ENCODE measurements around the gene ENPEP. TPM values are rescaled to one million over a fixed set of nuclear protein-coding genes. Genes with fewer than 3 reads are reported as not detected.
"Not testable (repeated sequence)": the region's sequence is repeated elsewhere in the genome, so short reads cannot be mapped to it uniquely, and the experiment has no call there.

ENPEP gene
- total and polyA plus RNA-seq, 5 experiments from 2014 or later: not detected

DNA sequence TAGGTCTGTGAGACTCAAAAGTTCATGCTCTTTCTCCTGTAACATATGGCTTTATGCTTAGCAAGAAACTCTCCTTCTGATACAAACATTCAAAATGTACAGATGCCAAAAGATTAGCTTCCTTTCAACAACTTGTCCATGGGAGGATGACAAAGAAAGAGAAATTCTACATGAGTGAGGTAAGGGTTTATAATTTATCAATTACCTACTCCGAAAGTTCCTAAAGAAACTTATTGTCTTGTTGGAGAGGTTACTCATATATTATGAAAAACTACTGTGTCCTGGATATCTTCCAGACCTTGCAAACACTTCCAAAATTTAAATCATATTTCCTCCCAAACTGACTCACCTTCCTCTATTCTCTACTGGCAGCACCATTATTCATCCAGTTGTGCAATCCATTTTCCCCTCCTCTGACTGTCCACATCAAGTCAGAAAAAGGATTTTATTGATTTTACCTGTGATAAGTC, 65.1 kb downstream of the ENPEP start:
- POLR2A ChIA-PET: no interaction called here
- no peak overlapping the region for H3K27ac Mint-ChIP-seq
- DNase-seq (no peak), ATAC-seq (no peak)
- no peak overlapping the region for H3K4me3 Mint-ChIP-seq
- H3K27me3 Mint-ChIP-seq: peaks cover 10 to 19% (median 15%) of the 10 kb centered on the region in 5 donors
- peaks cover 0 to 5% (median 0%) of the 10 kb centered on the region in 3 donors for H3K36me3 Mint-ChIP-seq
- no peaks in the 10 kb centered on the region for H3K4me1 Mint-ChIP-seq
- peaks cover 0 to 6% (median 0%) of the 10 kb centered on the region in 9 donors for H3K9me3 Mint-ChIP-seq

DNA sequence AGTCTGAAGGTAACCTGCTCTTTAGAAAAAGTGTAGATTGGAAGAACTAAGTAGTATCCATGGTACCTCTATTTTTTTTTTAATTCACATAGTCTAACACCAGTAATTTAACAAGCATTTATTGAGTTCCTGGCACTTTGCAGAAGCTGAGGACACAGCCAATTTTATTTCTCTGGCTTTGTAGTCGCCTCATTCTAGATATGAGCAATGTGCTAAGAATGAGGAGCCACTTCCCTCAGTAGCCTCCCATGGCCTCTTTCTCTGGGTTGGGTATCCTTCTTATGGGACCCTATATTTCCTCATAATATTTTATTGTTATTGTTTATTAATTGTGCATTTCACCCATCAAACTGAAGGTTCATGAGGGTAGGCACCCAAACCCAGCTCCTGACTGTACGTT, 67.6 kb downstream of the ENPEP start:
- Mint-ChIP-seq H3K4me1 (no peaks in the 10 kb centered on the region), H3K27ac (no peak overlapping the region)
- POLR2A ChIA-PET: no interaction called here

DNA sequence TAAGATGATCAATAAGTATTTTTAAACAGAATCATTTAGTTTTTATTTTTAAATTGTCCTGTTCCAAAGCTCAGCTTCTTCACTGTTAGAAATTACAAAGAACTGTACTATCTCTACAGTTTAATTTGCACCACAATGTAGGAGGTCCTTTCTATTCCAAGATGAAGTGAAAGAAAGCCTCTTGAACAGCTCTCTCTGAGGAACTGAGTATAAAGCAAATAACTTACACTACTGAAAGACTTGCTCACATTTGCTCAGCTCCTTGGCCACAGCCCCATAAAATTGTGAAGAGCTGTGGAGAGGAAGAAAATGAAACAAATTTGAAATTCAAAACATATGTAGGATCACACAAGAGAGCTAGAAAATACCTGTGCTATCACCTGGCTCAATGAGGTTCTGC, 68.6 kb downstream of the ENPEP start:
- no peaks in the 10 kb centered on the region for H3K9me3 Mint-ChIP-seq
- H3K27ac Mint-ChIP-seq: no peak overlapping the region
- no peaks in the 10 kb centered on the region for H3K4me1 Mint-ChIP-seq
- no peaks in the 10 kb centered on the region for H3K36me3 Mint-ChIP-seq
- H3K4me3 Mint-ChIP-seq: no peak overlapping the region
- H3K27me3 Mint-ChIP-seq: peaks cover 7 to 17% (median 11%) of the 10 kb centered on the region in 5 donors
- ATAC-seq (no peak), DNase-seq (no peak)
- POLR2A ChIA-PET: no interaction called here

More for the DNA sequence above, 67.6 kb downstream of the ENPEP start:
- H3K9me3 Mint-ChIP-seq: no peaks in the 10 kb centered on the region
- DNase-seq (no peak), ATAC-seq (no peak)
- H3K27me3 Mint-ChIP-seq: peaks cover 0 to 12% (median 10%) of the 10 kb centered on the region in 5 donors
- H3K36me3 Mint-ChIP-seq: no peaks in the 10 kb centered on the region
- no peak overlapping the region for H3K4me3 Mint-ChIP-seq

DNA sequence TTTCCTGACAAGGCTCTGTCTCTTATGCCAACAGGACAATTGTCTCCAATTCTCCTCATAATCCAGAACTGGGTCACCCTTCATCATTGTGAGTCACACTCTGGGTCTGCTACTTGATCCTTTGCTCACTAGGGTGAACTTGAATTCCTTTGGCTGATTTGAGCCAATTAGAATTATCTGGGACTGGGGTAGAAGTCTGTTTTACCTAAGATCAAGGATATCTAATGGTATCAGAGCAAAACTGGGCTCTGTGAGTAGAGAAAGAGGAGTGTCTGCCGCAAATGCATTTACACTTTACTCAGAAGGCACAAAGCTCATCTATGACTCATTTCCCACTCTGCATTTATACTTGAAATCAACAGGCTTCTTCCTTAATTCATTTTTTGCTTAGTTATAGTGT, 74.3 kb downstream of the ENPEP start:
- POLR2A ChIA-PET: no interaction called here
- H3K4me3 Mint-ChIP-seq: no peak overlapping the region
- DNase-seq (no peak), ATAC-seq (no peak)
- no peak overlapping the region for H3K27ac Mint-ChIP-seq
- H3K9me3 Mint-ChIP-seq: no peaks in the 10 kb centered on the region
- H3K27me3 Mint-ChIP-seq: peaks cover 4 to 17% (median 10%) of the 10 kb centered on the region in 5 donors
- no peaks in the 10 kb centered on the region for H3K36me3 Mint-ChIP-seq
- H3K4me1 Mint-ChIP-seq: no peaks in the 10 kb centered on the region

DNA sequence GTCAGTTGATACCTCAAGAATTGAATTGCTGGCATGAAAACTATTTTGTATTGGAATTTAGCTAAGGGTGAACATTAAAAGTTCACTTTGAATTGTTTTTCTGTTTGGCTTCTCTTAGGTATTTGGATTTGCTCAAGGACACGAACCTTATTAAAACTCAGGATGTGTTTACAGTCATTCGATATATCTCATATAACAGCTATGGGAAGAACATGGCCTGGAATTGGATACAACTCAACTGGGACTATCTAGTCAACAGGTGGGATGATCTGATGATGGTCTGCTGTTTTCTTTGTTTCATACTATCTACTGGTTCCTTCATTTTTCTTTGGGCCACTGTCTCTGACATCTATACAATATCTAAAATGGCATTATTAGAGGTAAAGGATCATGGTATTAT, 77.2 kb downstream of the ENPEP start:
- no peak overlapping the region for H3K4me3 Mint-ChIP-seq
- H3K4me1 Mint-ChIP-seq: no peaks in the 10 kb centered on the region
- peaks cover 5 to 30% (median 12%) of the 10 kb centered on the region in 5 donors for H3K27me3 Mint-ChIP-seq
- POLR2A ChIA-PET: no interaction called here
- H3K9me3 Mint-ChIP-seq: no peaks in the 10 kb centered on the region
- no peak for ATAC-seq
- no peaks in the 10 kb centered on the region for H3K36me3 Mint-ChIP-seq
- no peak overlapping the region for H3K27ac Mint-ChIP-seq
- DNase-seq: no peak

DNA sequence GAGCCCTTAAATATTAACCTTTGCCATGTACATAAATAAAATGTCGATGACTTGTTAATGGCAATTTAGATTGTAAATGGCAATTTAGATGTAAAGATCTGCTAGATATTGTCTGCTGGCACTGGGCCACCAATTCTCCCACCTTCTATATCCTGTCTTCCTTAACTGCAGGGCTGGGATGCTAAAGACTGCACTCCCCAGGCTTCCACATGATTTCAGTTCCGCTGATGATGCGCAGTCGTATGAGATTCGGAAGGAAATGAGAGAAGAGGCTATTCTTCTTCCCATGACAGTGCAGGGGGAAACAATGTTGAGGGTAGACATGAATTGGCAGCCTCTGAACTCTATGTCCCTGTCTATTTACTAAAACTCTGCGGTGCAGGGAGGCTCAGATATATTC, 91.3 kb downstream of the ENPEP start:
- Mint-ChIP-seq H3K4me1 (no peaks in the 10 kb centered on the region), H3K27me3 (peaks cover 8 to 24% (median 18%) of the 10 kb centered on the region in 5 donors), H3K9me3 (peaks cover 0 to 6% (median 1%) of the 10 kb centered on the region in 9 donors), H3K4me3 (no peak overlapping the region), H3K36me3 (peaks cover 0 to 5% (median 0%) of the 10 kb centered on the region in 3 donors), H3K27ac (no peak overlapping the region)
- DNase-seq (no peak), ATAC-seq (no peak)
- POLR2A ChIA-PET: no interaction called here

DNA sequence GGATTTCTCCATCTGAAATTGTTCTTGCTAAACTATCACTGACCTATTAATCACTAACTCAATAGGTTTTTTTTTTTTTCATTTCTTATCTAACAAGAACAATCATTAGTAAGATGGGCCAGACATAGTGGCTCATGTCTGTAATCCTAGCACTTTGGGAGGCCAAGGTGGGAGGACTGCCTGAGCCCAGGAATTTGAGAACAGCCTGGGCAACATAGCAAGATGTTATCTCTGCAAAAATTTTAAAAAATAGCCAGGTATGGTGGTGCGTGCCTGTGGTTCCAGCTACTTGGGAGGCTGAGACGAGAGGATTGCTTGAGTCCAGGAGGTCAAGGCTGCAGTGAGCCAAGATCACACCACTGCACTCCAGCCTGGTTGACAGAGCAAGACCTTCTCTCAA, 100.7 kb downstream of the ENPEP start:
- POLR2A ChIA-PET, ATAC-seq, DNase-seq, H3K4me1 Mint-ChIP-seq, H3K36me3 Mint-ChIP-seq, H3K4me3 Mint-ChIP-seq: not testable (repeated sequence)
- Mint-ChIP-seq H3K27me3 (peaks cover 6 to 13% (median 7%) of the 10 kb centered on the region in 5 donors), H3K27ac (peak overlapping the region in 1 of 10 donors; percentile 10), H3K9me3 (peaks cover 2 to 36% (median 12%) of the 10 kb centered on the region in 9 donors)

DNA sequence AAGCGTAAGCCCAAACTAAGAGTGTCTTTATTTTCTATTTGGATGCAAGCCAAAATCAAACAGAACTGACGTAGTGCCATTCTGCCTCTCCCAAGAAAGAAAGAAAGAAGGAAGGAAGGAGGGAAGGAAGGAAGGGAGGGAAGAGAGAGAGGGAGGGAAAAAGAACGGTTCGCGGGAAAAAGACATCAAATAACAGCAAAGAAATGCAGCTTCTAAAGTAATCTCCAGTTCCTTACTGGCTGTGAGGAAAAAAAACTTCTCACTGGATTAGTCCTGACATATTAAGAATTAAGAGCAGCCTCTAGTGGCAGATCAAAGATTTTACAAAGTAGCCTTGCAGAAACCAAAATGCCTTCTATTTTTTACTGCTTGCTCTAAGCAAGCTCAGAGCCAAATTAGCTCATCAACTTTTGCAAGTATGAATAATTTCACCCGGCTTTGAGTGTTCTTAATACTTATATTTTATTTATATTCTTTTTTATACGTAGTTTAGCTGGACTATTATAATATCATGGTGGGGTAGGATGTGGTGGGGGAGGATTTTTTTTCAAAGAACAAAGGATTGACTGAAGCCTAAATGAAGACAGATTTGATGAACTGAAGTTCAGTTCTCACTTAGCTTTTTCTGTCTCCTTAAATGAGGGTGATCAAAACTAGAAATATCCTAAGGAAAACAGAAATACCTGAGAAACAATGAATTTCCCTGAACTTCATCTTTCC, 110.3 kb downstream of the ENPEP start:
- Mint-ChIP-seq H3K4me1 (no peaks in the 10 kb centered on the region), H3K9me3 (peaks cover 0 to 2% (median 0%) of the 10 kb centered on the region in 9 donors), H3K27me3 (peaks cover 6 to 26% (median 16%) of the 10 kb centered on the region in 5 donors), H3K36me3 (no peaks in the 10 kb centered on the region), H3K4me3 (no peak overlapping the region), H3K27ac (no peak overlapping the region)
- ATAC-seq (no peak), DNase-seq (no peak)
- POLR2A ChIA-PET: no interaction called here

DNA sequence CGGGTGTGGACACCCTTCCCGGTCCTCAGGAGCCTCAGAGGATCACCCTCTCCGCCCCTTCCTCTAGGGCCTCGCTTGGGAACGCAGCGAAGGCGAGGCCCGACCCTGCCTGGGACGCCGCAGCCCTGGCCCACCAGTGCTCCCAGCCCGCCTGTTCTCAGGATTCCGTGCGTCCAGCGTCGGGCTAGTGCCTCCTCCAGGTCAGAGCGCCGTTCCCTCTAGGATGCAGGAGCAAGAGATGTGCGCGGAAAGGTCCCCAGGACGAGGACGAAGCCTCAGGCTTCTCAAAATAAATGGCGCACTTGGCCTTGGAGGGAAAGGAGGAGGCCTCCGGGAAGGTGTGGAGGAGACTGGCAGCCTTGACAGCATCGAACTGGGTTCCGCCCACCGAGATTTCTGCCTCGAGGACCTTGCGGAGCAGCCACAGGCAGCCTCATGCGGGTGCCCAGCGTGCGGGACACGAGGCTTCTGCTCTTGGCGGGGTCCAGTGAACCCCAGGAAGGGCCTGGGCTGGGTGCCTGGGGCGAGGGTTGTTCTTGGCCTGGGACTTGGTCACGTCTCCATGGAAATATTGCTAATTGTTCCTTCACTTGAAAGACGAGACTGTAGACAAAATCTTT, 111.8 kb downstream of the ENPEP start:
- no peak overlapping the region for H3K27ac Mint-ChIP-seq
- POLR2A ChIA-PET: no interaction called here
- no peak for DNase-seq
- no peak for ATAC-seq
- H3K4me3 Mint-ChIP-seq: no peak overlapping the region
- H3K27me3 Mint-ChIP-seq: peaks cover 6 to 23% (median 13%) of the 10 kb centered on the region in 5 donors
- H3K9me3 Mint-ChIP-seq: peaks cover 0 to 1% (median 0%) of the 10 kb centered on the region in 9 donors
- peaks cover 0 to 3% (median 0%) of the 10 kb centered on the region in 3 donors for H3K36me3 Mint-ChIP-seq
- H3K4me1 Mint-ChIP-seq: no peaks in the 10 kb centered on the region

DNA sequence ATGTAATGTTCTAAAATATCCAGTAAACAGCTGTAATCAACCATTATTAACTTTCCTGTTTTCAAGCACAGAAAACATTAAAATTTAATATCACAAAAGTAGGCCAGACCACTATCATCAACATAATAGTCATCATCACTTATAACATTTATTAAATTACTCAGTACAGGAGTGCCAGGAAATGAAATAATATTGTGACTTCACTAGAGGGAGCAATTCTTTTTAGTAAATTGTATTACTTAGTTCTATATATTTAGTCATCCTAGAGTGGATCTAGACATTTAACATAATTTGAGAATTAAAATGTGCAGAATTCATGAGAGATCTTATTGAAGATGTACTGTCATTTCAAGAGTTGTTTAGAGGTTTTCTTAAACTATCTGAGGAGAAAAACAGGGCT, 113.3 kb downstream of the ENPEP start:
- Mint-ChIP-seq H3K9me3 (peaks cover 0 to 2% (median 0%) of the 10 kb centered on the region in 9 donors), H3K4me1 (no peaks in the 10 kb centered on the region)

DNA sequence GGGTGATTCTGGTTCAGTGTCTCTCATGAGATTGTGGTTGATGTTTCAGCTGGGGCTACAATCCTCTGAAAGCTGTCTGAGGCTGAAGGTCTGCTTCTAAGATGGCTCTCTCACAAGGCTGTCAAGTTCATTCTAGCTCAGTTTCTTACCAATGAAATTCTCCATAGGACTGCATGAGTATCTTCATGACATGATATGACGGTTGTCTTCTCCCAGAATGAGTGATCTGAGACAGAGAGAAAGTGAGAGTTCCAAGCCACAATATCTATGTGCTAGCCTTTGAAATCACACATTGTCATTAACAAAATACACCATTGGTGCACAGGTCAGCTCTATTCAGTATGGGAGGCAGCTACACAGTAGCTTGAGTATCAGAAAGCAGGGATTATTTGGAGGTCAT, 119.6 kb downstream of the ENPEP start:
- H3K27ac Mint-ChIP-seq: no peak overlapping the region
- peaks cover 14 to 30% (median 16%) of the 10 kb centered on the region in 5 donors for H3K27me3 Mint-ChIP-seq
- peaks cover 4 to 23% (median 10%) of the 10 kb centered on the region in 9 donors for H3K9me3 Mint-ChIP-seq
- POLR2A ChIA-PET: no interaction called here
- no peak overlapping the region for H3K4me3 Mint-ChIP-seq
- no peak for DNase-seq
- ATAC-seq: no peak
- H3K36me3 Mint-ChIP-seq: peaks cover 0 to 15% (median 3%) of the 10 kb centered on the region in 3 donors
- no peaks in the 10 kb centered on the region for H3K4me1 Mint-ChIP-seq

More for the DNA sequence above, 113.3 kb downstream of the ENPEP start:
- DNase-seq (no peak), ATAC-seq (no peak)
- Mint-ChIP-seq H3K4me3 (no peak overlapping the region), H3K27me3 (peaks cover 4 to 16% (median 9%) of the 10 kb centered on the region in 5 donors), H3K36me3 (peaks cover 0 to 4% (median 0%) of the 10 kb centered on the region in 3 donors), H3K27ac (no peak overlapping the region)
- POLR2A ChIA-PET: no interaction called here

DNA sequence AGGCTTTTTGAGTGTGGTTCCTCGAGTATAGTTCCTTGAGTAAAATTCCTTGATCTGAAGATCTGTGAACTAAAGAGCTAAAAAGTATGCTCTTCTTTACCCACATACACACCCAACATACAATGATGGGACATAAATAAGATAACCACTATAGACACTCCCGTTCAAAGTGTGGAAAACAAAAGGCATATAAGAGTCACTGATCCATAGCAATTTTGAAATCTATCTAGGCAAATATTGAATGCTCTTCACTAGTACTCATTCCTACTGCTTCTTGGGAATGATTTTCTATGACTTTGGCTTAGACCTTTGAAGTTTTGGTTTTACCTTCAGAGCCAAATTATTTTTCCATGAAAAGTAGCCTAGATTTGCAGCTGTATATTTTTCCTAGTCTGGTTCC, 120.5 kb downstream of the ENPEP start:
- POLR2A ChIA-PET: no interaction called here
- peaks cover 11 to 39% (median 20%) of the 10 kb centered on the region in 5 donors for H3K27me3 Mint-ChIP-seq
- H3K36me3 Mint-ChIP-seq: peaks cover 0 to 19% (median 3%) of the 10 kb centered on the region in 3 donors
- no peak for DNase-seq
- H3K27ac Mint-ChIP-seq: no peak overlapping the region
- H3K4me3 Mint-ChIP-seq: no peak overlapping the region
- peaks cover 4 to 23% (median 10%) of the 10 kb centered on the region in 9 donors for H3K9me3 Mint-ChIP-seq
- no peak for ATAC-seq
- H3K4me1 Mint-ChIP-seq: no peaks in the 10 kb centered on the region

DNA sequence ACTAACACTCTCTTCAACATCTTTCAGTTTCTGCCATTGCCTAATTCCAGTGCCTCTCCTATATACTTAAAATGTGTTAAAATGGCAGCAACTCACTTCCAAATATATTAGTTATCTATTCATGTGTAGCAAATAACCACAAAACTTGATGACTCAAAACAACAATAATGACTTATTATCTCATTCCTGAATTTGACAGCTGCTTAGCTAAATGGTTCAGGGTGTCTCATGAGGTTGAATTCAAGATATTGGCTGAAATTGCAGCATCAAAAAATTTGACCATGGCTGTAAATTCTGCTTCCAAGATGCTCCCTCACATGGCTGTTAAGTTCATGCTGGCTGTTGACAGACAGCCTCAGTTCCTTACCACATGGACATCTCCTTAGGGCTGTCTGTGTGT, 121.6 kb downstream of the ENPEP start:
- POLR2A ChIA-PET: no interaction called here
- H3K4me1 Mint-ChIP-seq: no peaks in the 10 kb centered on the region
- ATAC-seq (no peak), DNase-seq (no peak)
- H3K9me3 Mint-ChIP-seq: peaks cover 4 to 23% (median 10%) of the 10 kb centered on the region in 9 donors
- no peak overlapping the region for H3K27ac Mint-ChIP-seq
- peaks cover 14 to 41% (median 24%) of the 10 kb centered on the region in 5 donors for H3K27me3 Mint-ChIP-seq
- peaks cover 0 to 18% (median 3%) of the 10 kb centered on the region in 3 donors for H3K36me3 Mint-ChIP-seq
- no peak overlapping the region for H3K4me3 Mint-ChIP-seq
